Body of pancreas (tissue), 4 donors: ENCODE results near the gene GRIN1. TPM values are rescaled to one million over a fixed set of nuclear protein-coding genes. Genes with fewer than 3 reads are reported as not detected.

Experiments used
- ATAC-seq: fragments of 150-250 bp; one replicate; pipeline ENCODE4 v1.9.1; 2016
- DNase-seq, 4 donors: peaks; one replicate each; pipeline ENCODE4 v3.0.0-alpha.2; 2019
- H3K27ac ChIP-seq, 4 donors: fragments of 200-600 bp; sonication (generic); 1 replicate in 3 of 4; 2 replicates in 1 of 4; pipeline versions ENCODE4 v1.5.1 to v1.6.1; 2016 to 2019; ENCODE audit warnings: mild to moderate bottlenecking in 1 of 4, mixed read lengths in 1 of 4, moderate library complexity in 1 of 4
- H3K27me3 ChIP-seq, 2 donors: fragments of 200-600 bp; sonication (generic); one replicate each; pipeline ENCODE4 v1.6.0; 2016; ENCODE audit warnings: mild to moderate bottlenecking in 1 of 2
- H3K36me3 ChIP-seq, 2 donors: fragments of 200-600 bp; sonication (generic); replicated peaks in 1 of 2; 2 replicates each; pipeline ENCODE4 v1.5.1; 2016; ENCODE audit warnings: low read depth in 2 of 2; ENCODE audit not compliant: insufficient read depth in 1 of 2
- H3K4me1 ChIP-seq: fragments of 200-600 bp; sonication (generic); one replicate; pipeline ENCODE4 v1.6.0; 2016
- H3K4me3 ChIP-seq, 2 donors: fragments of 200-600 bp; sonication (generic); 1 replicate in 1 of 2; 2 replicates in 1 of 2; pipeline ENCODE4 v1.5.1; 2016 to 2019
- H3K9me3 ChIP-seq, 3 donors: fragments of 200-600 bp; sonication (generic); 1 replicate in 2 of 3; 2 replicates in 1 of 3; pipeline ENCODE4 v1.5.1; 2016
- POLR2A ChIP-seq, 3 donors: fragments of 450-650 bp; IDR thresholded peaks; one replicate each; pipeline ENCODE4 v1.6.1; 2016; ENCODE audit warnings: antibody characterized with exemption in 3 of 3, mild to moderate bottlenecking in 2 of 3
- WGBS, 2 donors: methylation state at CpG; one replicate each; pipeline ENCODE4 v1.1.5; 2017; 5-methylcytosine and 5-hydroxymethylcytosine counted together
- intact Hi-C: fragments of 100-400 bp; cut with DNase I; formaldehyde crosslinking; loops from one replicate; pipeline ENCODE4 v1.15.1; 2023
- total RNA-seq, 2 donors: library from RNA; depleted of rRNA; stranded (reverse); fragments of >200 nt; gene quantifications; one replicate each; pipeline ENCODE4 v1.1.0, GENCODE V29; 2016
- TF ChIP-seq, protein P1 (sequence below), 7 experiments: fragments of 450-650 bp in 4 of 7; fragments of 200-600 bp in 3 of 7; sonication (generic) in 3 of 7; IDR thresholded peaks; one replicate each; pipeline ENCODE4 v1.5.1; 2016 to 2019; ENCODE audit warnings: antibody characterized with exemption in 7 of 7

GRIN1 gene
- total RNA-seq, 2 donors from 2014 or later, result not detected

DNA sequence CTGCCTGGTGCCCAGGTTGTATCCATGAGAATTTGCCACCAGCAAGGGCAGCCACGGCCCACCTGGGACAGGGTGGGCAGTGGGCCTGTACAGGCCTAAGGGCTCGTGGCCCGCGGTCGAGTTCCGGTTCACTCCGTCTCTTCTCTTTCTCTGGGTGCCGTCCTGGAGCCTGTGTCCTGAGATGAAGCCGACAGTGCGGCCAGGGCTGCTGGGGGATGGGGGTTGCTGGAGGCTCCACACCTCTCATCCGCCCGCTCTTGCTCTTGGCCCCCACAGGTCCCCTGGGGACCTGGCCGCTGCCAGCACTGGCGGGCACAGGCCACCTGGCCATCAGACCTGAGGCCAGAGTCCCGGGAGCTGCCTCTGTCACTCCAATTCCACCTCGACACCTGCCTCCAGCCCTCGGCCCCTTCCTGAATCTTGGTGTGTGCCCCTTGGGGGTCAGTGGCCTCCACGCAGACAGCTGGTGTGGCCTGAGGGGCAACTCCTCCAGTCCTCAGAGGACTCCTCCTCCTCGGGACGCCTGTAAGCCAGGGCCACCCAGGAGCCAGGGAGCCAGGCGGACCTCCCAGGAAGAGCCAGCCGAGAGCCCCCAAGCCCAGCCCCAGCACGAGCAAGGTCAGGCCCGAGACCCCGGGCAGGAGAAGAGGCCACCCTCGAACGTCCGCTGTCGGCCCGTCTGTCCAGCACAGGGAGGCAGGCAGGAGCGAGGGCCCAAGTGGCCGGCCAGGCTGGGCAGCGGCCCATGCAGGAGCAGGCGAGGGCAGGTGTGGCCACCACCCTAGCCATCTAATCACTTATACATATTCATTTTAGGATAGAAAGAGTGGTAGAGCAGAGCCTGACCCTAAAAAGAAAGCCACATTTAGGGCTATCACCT lies 25.7 kb downstream of the GRIN1 start:
- ATAC-seq (no peak), DNase-seq (no peak)
- intact Hi-C loops, result loop anchor here (5.0 kb wide), 1 partner anchor 32 kb away; no protein-coding TSS in a partner anchor
- no peak overlapping the region for H3K27ac ChIP-seq
- no peaks in the 10 kb centered on the region for H3K9me3 ChIP-seq
- H3K27me3 ChIP-seq, result peaks cover 0 to 33% of the 10 kb centered on the region in 2 donors
- H3K4me1 ChIP-seq, result peaks cover 48% of the 10 kb centered on the region
- H3K4me3 ChIP-seq, result no peak overlapping the region
- TF ChIP-seq, protein P1, sequence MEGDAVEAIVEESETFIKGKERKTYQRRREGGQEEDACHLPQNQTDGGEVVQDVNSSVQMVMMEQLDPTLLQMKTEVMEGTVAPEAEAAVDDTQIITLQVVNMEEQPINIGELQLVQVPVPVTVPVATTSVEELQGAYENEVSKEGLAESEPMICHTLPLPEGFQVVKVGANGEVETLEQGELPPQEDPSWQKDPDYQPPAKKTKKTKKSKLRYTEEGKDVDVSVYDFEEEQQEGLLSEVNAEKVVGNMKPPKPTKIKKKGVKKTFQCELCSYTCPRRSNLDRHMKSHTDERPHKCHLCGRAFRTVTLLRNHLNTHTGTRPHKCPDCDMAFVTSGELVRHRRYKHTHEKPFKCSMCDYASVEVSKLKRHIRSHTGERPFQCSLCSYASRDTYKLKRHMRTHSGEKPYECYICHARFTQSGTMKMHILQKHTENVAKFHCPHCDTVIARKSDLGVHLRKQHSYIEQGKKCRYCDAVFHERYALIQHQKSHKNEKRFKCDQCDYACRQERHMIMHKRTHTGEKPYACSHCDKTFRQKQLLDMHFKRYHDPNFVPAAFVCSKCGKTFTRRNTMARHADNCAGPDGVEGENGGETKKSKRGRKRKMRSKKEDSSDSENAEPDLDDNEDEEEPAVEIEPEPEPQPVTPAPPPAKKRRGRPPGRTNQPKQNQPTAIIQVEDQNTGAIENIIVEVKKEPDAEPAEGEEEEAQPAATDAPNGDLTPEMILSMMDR (IDR thresholded peaks at IDR 0.05), result no peak
- TF ChIP-seq POLR2A (IDR thresholded peaks at IDR 0.05), result no peak
- no peaks in the 10 kb centered on the region for H3K36me3 ChIP-seq
- WGBS, 2 donors, result 88 to 90% methylated on average over 16 to 29 of the region's 34 CpGs

DNA sequence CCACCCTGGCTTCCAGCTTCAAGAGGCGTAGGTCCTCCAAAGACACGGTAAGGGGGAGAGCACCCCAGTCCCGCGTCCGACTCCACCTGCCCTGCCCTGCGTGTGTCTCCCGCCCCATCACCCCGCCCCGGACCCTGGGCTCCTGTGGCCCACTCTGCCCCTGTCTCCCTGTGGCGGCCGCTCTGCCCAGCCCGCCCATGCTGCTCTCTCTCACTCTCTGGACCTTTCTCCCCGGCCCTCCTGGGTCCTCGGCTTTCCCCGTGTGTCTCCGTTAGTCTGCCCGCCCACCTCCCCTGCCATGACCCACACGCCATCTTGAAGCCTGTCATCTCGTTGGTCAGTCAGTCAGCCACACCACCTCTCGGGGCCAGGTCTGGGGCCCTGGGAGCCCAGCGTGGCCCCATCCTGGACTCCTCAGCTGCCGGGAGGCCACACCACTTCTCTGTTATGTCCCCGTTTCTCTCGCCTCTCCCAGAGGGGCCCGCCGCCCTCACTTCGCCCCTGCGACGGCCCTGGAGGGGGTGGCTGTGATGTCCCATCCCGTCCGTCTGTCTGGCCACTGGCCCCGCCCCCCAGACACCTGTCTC lies 26.4 kb downstream of the GRIN1 start:
- TF ChIP-seq POLR2A (IDR thresholded peaks at IDR 0.05), result no peak
- TF ChIP-seq, protein P1 (IDR thresholded peaks at IDR 0.05), result no peak
- no peak for ATAC-seq
- intact Hi-C loops, result loop anchor here (5.0 kb wide), 1 partner anchor 33 kb away; no protein-coding TSS in a partner anchor
- H3K27ac ChIP-seq, result no peak overlapping the region
- H3K4me3 ChIP-seq, result no peak overlapping the region
- peaks cover 56% of the 10 kb centered on the region for H3K4me1 ChIP-seq
- H3K36me3 ChIP-seq, result no peaks in the 10 kb centered on the region
- peaks cover 0 to 27% of the 10 kb centered on the region in 2 donors for H3K27me3 ChIP-seq
- no peaks in the 10 kb centered on the region for H3K9me3 ChIP-seq
- DNase-seq, result no peak
- WGBS, 2 donors, result 84 to 87% methylated on average over 32 of the region's 32 CpGs

DNA sequence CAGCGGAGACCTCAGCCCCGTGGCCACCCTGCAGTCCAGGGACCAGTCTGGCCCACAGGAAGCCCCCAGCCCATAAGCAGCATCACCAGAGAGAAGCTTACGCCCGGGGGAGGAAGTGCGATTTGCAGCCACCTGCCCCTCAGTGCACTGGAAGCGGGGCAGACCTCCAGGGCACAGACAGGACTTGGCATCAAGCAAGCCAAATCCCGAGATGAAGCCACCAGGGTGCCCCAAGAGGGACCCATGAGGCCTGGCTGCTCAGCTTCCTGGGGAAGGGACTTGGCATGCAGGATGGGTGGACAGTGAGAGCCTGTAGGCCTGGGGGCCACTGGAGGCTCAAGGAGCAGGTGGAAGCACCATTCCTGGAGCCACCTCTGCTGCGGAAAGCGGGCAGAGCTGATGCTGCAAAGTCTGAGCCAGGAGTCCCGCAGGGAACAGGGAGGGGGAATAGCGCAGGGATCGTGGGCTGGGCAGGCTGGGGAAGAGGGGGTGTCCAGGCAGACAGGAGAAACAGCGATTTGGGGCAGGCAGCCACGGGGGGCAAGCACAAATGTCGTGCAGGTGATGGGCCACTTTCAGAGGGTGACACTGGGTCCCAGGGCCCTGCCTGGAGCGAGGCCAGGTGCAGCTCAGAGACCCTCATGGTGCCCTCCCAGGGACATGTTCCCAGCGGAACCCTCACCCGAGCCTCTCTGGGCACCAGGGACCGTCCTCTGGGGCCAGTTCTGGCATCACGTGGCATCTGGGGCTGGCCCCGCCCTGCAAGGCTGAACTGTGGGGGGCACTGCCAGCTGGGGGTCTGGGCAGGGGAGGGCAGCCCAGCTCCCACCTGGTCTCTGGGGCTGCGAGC lies 27.7 kb downstream of the GRIN1 start:
- no peaks in the 10 kb centered on the region for H3K36me3 ChIP-seq
- intact Hi-C loops, result loop anchor here (5.0 kb wide), 1 partner anchor 34 kb away; no protein-coding TSS in a partner anchor
- no peak overlapping the region for H3K27ac ChIP-seq
- H3K4me1 ChIP-seq, result peaks cover 55% of the 10 kb centered on the region
- DNase-seq (no peak), ATAC-seq (no peak)
- 66 to 88% methylated on average over 9 to 21 of the region's 22 CpGs for WGBS, 2 donors
- no peaks in the 10 kb centered on the region for H3K9me3 ChIP-seq
- no peak for TF ChIP-seq POLR2A (IDR thresholded peaks at IDR 0.05)
- TF ChIP-seq, protein P1 (IDR thresholded peaks at IDR 0.05), result no peak
- H3K4me3 ChIP-seq, result no peak overlapping the region
- H3K27me3 ChIP-seq, result peaks cover 0 to 17% of the 10 kb centered on the region in 2 donors

DNA sequence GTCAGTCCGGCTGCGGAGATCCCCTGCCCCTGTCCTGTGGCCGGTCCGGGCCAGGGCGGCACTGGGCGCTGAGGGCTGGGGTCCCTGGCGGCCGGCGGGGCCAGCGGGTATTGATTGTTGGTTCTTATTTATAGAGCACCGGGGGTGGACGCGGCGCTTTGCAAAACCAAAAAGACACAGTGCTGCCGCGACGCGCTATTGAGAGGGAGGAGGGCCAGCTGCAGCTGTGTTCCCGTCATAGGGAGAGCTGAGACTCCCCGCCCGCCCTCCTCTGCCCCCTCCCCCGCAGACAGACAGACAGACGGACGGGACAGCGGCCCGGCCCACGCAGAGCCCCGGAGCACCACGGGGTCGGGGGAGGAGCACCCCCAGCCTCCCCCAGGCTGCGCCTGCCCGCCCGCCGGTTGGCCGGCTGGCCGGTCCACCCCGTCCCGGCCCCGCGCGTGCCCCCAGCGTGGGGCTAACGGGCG lies 28.4 kb downstream of the GRIN1 start:
- no peak overlapping the region for H3K4me3 ChIP-seq
- TF ChIP-seq POLR2A (IDR thresholded peaks at IDR 0.05), result no peak
- TF ChIP-seq, protein P1 (IDR thresholded peaks at IDR 0.05), result no peak

More for the DNA sequence above, 28.4 kb downstream of the GRIN1 start:
- DNase-seq (no peak), ATAC-seq (no peak)
- intact Hi-C loops, result loop anchor here (5.0 kb wide), 1 partner anchor 35 kb away; no protein-coding TSS in a partner anchor
- H3K27me3 ChIP-seq, result peaks cover 0 to 13% of the 10 kb centered on the region in 2 donors
- H3K9me3 ChIP-seq, result no peaks in the 10 kb centered on the region
- H3K27ac ChIP-seq, result no peak overlapping the region
- peaks cover 48% of the 10 kb centered on the region for H3K4me1 ChIP-seq
- 16 to 30% methylated on average over 14 to 43 of the region's 44 CpGs for WGBS, 2 donors
- no peaks in the 10 kb centered on the region for H3K36me3 ChIP-seq
